ENCODE results near the gene FSD1.

The FSD1 gene

GRCh38 chr19:4320419-4320818 lies 16.0 kb downstream of the FSD1 start:
- H3K4me3 ChIP-seq (ENCODE audit: low read length) = no peak overlapping the region
- no peak for TF ChIP-seq CTCF (conservative IDR thresholded peaks at IDR 0.05; ENCODE audit: low read length)
- DNase-seq (ENCODE audit: low read depth) = no peak

GRCh38 chr19:4322942-4323665 lies 18.7 kb downstream of the FSD1 start:
- no peak for DNase-seq (ENCODE audit: low read depth)
- no peak for TF ChIP-seq CTCF (conservative IDR thresholded peaks at IDR 0.05; ENCODE audit: low read length)
- no peak overlapping the region for H3K4me3 ChIP-seq (ENCODE audit: low read length)

DNA sequence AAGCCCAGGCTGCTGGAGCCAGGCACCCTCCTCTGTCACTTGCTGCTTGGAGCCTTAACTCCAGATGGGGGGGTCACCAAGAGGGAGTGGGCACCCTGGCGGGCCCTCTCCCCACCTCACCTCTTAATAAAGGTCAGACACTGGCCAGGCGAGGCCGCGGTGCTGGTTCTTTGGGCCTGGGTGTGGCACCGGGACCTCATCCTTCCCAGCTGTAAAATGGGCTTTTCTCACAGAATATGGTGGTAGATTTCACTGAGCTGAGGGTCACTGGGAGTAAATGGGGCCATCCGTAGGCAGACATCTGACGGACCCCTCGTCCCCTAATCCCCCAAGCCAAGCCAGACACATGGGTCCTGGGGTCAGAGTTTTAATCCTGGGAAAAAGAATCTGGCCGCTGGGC lies 19.3 kb downstream of the FSD1 start:
- no peak for DNase-seq (ENCODE audit: low read depth)
- no peak for TF ChIP-seq CTCF (conservative IDR thresholded peaks at IDR 0.05; ENCODE audit: low read length)
- H3K4me3 ChIP-seq (ENCODE audit: low read length) = no peak overlapping the region

GRCh38 chr19:4324228-4324627 lies 19.8 kb downstream of the FSD1 start:
- DNase-seq (ENCODE audit: low read depth) = no peak
- TF ChIP-seq CTCF (conservative IDR thresholded peaks at IDR 0.05; ENCODE audit: low read length) = no peak
- no peak overlapping the region for H3K4me3 ChIP-seq (ENCODE audit: low read length)

DNA sequence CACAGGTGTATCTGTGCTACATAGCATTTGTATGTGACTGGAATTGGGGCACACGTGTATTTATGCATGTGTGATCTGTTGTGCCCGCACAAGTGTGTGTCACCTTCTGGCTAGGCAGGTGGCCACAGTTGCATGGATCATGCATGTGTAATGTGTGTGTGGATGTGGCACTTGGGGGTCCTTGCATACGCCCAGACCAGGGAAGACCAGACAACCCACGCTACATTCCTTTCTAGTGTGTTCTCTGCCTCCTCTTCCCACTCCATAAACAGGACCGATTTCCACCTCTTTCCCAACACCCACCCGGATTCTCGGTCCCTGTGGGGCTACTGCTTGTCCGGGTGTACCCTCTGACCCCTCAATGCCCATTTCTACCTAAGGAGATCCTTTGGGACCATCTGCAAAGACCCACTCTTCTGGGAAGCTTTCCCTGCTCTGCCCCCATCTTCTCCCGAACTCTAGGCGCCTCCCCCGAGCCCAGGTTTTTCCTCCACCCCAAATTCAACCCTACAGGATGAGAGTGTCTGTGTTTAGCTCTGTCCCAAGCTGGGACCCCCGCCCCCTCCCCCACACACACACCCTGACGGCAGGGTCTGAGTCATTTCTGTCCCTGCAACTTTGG lies 21.9 kb downstream of the FSD1 start:
- no peak for TF ChIP-seq CTCF (conservative IDR thresholded peaks at IDR 0.05; ENCODE audit: low read length)
- H3K4me3 ChIP-seq (ENCODE audit: low read length) = no peak overlapping the region
- DNase-seq (ENCODE audit: low read depth) = no peak

DNA sequence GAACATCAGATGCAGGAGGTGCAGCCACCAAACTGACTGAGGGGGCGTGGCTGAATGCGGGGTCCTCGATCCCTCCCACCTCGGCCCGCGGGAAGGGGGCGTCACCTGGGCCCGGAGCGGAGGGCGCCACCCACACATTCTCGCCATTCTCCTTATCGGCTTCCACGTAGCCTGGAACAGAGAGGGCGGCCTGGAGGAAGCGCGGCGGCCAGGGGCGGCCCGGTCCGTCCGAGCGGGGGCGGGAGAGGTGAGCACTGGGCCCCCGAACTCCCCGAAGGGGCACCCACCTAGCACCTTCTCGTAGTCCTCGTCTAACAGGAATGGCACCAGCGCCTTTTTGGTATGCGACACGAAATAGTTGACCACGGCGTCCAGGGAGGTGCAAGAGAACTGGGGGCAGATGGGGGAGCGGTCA lies 22.4 kb downstream of the FSD1 start:
- no peak for TF ChIP-seq CTCF (conservative IDR thresholded peaks at IDR 0.05; ENCODE audit: low read length)
- H3K4me3 ChIP-seq (ENCODE audit: low read length) = no peak overlapping the region
- no peak for DNase-seq (ENCODE audit: low read depth)

- peak; percentile 22 for DNase-seq (ENCODE audit: low read depth)
- H3K4me3 ChIP-seq (ENCODE audit: low read length) = peak overlapping the region; percentile 56
- no peak for TF ChIP-seq CTCF (conservative IDR thresholded peaks at IDR 0.05; ENCODE audit: low read length)
These were observed 23.0 kb downstream of the FSD1 start for GRCh38 chr19:4327252-4327876.
